COLO668 (cell line): Measurements from ENCODE around the gene CDK14.
"Not testable (repeated sequence)": the region's sequence is repeated elsewhere in the genome, so short reads cannot be mapped to it uniquely, and the experiment has no call there.

Experiments
- DNase-seq: peaks from one replicate; lab custom pipeline; 2025; ENCODE audit not compliant: unreplicated experiment; lab: John Stamatoyannopoulos, UW

The CDK14 gene

DNA sequence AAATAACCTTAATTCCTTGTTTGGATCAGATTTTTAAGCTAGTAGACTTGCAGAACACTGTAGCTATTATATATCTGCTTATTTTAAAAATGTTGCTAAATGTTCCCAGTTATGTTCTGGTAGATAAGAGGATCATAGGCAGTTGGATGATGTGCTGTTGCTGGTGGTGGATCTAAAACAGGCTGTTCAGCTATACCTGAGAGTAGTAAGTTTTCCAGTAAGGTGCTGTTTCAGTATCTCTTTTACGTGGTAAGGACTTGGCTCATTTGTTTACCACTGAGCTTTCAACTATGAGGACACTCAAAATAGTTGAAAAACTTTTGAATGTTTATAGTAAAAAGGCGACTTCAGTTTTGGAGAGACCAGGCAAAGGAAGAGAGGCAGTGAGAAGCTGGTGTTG is 180.9 kb downstream of the CDK14 start:
- DNase-seq: no peak

DNA sequence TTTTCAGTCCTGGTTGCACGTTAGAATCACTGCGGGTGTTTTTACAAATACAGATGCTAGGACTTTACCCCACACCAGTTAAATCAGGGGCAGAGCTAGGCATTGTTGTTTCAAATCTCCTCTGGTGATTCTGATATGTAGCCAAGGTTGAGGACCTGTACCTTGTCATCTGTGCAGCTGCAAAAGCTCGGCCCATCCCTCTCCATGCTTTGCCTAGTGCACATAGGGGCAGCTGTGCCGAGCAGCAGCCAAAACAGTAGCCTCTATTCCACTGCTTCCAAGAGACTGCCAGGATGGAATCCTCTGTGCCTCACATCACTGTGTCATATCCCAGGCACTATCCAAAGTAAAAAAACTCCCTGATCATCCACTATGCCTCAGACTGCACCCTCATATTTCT is 181.3 kb downstream of the CDK14 start:
- DNase-seq: no peak

DNA sequence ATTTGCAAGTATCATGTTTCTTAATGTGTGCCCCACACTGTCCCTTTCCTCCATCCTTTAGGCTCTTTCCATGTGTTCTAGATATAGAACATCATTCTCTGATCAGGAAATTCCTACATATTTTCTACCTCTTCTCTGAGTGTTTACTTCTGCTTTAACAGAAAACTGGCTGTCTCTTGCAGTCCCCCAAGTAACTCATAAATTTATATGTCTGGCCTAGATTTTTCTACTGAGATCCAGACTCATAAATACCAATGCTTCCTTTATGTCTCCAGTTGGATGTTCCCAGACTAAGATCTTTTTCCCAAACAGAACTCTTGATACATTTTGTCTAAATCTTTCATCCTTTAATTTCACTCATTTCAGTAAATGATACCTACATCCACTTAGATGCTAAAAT is 181.8 kb downstream of the CDK14 start:
- no peak for DNase-seq

DNA sequence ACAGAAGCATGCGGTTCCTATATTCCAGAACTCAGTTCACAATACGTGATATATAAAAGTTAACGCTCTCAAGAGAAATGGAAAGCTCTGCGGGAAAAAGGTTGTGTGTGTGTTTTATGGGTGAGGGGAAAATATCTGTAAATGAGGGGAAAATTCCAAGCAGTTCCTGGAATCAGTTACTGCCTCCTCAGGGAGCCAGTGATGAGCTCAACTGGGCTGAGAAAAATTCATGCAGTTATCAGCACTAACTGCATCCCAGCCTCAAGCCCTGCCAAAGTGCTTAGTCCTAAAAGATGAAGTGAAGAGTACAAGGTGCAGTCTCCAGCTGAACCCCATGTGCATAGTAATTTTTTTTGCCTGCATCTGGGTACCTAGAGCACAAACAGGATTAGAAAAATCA is 191.9 kb downstream of the CDK14 start:
- DNase-seq: no peak

DNA sequence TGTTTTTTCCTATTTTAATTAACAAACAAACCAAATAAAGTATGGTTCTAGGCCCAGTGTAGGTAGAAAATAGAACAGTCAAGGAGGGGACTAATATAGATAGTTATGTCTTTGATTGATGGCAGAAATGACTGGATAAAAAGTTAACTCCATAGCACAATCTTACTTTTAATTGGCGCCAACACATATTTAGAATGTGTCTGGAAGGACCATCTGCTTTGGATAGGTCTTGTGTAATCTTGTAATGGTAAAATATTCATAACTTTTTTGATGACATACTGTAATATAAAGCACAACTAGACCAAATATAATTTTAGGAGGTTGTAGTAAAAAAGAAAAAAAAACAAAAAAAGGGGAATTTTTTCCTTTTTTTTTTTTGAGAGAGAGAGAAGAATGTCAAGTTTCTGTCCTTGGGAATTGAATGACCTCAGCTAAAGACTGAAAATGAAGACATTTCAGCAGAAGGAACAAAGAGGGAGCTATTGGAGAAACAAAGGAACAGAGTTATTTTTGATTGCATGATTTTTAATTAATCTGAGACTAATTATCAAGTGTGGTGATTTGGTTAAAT is 193.7 kb downstream of the CDK14 start:
- DNase-seq: no peak

DNA sequence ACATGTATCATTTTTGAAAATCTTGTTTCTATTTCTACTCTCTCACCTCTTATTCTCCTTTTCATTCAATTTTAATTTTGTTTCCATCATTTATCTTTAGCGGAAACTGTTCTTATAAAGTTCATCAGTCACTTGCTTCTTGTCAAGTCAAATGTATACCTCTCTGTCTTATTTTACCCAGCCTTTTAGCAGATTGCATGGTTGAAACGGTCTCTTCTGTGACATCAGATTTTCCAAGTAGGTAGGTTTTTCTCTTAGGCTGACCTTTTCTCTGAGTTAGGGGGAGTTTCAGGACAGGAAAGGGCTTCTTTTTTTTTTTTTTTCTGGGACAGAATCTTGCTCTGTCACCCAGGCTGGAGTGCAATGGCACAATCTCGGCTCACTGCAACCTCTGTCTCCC is 195.5 kb downstream of the CDK14 start:
- DNase-seq: no peak

DNA sequence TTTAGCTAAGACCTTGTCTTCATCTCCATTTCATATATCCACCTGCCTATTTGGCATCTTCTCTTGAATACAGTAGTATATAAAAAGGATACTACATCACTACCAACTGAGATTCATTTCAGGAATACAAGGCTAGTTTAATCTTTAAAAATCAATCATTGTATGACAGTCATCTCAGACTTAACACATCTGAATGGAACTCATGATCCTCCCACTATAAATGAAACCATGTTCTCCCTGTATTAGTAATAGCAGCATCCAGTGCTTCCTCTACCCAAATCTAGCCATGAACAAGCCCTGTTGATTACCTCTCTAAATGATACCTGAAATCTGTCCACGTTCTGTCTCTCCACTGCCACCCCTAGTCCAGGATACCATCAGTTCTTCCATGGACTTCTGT is 196.2 kb downstream of the CDK14 start:
- no peak for DNase-seq

DNA sequence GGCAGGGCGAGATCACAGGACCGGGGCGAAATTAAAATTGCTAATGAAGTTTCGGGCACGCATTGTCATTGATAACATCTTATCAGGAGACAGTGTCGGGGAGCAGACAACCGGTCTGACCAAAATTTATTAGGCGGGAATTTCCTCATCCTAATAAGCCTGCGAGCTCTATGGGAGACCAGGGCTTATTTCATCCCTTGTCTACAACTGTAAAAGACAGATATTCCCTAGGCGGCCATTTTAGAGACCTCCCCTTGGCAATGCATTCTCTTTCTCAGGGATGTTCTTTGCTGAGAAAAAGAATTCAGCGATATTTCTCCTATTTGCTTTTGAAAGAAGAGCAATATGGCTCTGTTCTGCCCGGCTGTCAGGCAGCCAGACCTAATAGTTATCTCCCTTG is 198.1 kb downstream of the CDK14 start:
- not testable (repeated sequence) for DNase-seq

DNA sequence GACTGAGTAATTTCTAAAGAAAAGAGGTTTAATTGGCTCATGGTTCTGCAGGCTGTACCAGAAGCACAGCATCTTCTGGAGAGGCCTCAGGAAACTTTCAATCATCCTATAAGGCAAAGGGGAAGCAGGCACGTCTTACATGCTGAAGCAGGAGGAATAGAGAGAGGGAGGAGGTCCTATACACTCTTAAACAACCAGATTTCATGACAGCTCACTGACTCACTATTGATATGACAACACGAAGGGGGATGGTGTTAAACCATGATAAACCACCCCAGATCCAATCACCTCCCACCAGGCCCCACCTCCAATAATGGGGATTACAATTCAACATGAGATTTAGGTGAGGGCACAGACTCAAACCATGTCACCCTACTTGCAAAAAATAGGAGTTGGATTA is 201.5 kb downstream of the CDK14 start:
- no peak for DNase-seq

DNA sequence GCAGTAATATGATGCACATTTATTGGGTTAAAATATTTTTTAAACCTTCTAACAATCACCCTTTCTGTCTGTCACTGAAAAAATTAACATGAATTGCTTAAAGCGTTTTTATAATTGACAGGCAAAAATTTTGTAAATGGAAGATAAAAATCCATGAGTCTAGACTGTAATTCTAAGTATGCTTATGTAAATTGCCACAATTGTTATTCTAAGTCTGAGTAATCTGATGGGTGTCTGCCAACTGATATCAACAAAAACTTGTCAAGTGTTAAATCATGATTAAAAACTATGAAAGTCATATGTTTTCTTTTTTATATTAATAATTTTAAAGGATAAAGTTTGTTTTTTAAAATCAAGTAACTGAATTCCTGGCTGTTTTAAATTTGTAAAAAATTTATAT is 208.2 kb downstream of the CDK14 start:
- DNase-seq: no peak

DNA sequence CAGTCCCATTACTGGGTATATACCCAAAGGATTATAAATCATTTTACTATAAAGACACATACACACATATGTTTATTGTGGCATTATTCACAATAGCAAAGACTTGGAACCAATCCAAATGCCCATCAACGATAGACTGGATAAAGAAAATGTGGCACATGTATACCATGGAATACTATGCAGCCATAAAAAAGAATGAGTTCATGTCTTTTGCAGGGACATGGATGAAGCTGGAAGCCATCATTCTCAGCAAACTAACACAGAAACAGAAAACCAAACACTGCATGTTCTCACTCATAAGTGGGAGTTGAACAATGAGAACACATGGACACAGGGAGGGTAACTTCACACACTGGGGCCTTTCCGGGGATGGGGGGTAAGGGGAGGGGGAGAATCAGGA is 219.4 kb downstream of the CDK14 start:
- DNase-seq: not testable (repeated sequence)

DNA sequence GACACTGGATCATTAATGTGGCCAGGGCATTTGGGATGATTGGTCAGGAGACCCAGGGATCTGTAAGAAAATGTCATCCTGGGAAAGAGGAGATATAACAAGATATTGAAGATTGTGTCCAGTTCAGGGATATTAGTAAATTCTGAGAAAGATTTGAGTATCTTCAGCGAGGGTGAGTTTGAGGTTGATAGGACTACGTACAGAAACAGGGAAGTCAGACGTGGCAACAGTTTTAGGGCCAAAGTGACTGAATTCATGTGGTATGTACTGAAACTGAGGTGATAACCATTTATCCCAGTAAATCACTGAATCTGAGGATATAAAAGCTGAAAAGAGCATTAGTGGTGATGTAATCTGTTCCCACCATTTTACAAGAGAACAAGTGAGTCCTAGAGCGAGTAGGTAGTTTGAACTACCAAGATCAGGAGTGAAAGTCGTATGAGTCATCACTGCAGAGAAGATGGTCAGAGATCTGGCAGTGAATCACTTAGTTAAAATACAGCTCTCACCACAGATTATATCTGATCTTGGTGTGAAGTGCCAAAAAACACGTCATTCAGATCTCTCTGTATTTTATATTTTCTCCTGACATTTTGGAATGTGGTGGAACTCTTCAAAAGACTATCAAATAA is 220.5 kb downstream of the CDK14 start:
- no peak for DNase-seq

DNA sequence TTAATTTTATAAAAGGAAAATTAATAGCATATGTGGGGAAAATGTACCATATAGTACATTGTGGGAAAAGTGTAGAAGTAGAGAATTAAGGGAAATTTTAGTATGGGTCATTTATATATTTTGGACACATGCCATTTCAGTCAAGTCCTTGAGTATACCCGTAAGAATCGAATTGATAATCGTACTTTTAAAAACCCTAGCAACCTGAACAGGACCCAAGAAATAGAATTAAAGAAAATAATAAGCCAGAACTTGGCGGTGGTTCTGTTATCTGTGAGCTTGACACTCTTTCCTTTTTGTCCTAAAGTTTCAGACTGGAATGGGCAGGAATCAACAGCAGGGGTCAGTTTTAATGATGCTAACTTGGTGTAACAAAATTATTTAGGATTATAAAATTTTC is 221.0 kb downstream of the CDK14 start:
- no peak for DNase-seq

DNA sequence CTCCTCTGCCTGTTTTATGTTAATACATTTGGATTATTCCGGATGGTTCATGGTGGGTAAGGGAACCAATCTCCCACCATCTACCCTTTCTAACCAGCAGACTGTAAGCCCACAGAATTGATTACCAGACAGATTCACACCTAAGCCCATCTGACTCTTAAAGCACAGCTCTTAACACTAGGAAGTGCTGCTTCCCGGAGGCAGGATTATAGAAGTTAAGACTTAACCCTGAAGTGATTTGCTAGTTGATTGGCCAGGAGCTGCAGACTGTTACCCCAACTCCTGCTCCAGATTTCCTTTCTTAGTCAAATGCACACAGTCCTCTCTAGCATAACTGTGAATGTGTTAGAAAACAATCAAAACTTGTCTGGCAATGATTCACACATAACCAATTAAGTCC is 221.7 kb downstream of the CDK14 start:
- no peak for DNase-seq

DNA sequence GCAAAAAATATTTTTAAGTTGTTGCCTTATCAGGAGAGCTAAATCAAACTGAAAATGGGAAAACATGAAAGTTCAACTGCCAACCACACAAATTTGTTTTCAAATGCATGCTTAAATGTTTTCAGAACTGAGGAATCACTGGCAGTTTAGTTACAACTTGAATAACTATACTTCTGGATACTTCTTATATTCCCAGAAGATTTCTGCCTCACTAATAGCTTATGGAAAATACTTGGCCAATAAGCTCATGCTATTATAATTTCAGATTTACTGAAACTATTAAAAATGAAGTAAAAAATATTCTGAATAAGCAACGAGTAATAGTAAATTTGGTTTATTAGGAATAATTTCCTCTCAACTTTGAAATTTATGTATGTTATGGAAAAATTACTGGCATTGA is 222.2 kb downstream of the CDK14 start:
- no peak for DNase-seq

DNA sequence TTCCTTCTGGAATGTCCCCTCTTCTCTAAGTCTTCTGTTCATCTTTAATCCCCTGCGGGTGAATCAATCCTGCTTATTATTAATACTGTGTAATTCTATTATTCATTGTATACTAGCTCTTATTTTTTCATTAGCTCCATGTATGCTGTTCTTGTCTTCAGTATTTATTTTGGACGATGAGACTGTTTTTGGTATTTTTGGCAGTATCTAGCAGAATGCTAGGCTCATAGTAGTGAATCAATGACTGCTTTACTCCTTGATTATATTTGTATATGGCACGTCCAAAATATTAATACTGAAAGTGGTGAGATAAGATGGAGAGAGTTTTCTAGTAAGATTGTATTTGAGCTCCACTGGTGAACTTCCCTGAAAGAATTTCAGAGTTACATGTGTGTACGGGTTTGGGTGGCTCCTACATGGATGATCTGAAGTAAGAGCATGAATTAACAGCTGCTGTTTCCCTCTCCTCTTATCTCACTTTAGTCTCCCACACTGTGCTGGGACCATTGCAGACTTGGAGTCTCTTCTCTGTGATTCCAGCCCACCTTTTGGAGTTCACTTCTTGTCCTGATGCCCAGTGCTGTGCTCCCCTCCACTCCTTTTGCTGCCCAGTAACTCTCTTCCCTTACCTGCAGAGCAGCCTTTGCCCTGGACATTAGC is 226.0 kb downstream of the CDK14 start:
- DNase-seq: no peak

DNA sequence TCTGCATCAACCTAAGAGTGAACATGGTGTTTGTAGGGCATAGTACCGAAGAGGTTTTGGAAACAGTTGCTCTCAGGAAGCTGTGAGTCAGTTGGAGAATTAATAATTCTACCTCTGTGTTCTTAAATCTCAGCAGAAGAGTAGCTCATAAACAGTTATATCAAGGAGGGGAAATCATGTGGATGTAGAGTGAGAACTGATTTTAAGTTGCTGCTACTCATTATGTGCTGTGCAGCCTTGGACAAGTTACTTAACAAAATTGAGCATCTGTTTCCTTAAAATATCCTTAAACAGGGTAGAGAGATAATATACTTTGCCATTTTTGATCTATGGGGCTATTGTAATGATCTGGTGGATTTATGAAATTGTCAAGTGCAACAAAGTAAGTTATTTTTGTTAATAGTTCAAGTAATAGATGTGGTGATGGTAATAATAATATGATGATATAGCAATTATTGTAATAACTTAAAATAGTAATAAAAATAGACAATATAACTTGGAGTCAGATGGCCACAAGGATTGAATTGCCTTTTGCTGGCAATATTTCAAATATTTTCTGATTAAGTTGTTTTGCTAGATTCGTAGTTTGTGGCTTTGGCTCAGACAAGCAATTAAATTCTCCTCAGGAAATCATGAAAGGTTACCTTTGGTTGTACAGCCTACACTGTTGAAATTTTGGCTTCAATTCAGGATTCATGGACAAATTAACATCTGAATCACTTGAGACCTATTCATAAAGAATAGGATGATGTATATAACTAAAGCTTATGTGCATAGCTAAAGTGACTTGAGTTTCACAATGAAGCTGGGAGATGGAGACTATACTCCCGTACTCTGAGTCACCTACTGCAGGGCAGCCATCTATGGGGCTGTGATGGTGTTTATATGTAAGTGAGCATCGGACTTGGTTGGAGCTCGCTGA is 228.5 kb downstream of the CDK14 start:
- no peak for DNase-seq

DNA sequence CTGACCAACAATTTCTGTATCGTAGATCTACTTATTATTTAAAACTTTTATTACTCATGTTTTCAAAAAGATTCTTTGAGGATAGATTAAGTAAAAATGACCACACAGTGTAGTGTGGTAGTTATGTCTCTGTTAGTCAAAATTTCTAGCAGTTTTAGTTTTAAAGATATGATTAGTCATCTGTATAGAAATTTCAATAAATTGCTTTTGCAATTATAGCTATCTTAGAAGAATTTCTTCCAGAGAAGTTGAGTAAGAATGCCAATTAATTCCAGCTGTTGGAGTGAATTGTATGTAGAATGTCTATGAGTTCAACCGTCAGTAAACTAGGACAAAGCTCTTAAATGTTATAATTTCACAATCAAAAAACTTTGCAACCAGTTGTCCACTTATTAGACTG is 229.7 kb downstream of the CDK14 start:
- DNase-seq: no peak

DNA sequence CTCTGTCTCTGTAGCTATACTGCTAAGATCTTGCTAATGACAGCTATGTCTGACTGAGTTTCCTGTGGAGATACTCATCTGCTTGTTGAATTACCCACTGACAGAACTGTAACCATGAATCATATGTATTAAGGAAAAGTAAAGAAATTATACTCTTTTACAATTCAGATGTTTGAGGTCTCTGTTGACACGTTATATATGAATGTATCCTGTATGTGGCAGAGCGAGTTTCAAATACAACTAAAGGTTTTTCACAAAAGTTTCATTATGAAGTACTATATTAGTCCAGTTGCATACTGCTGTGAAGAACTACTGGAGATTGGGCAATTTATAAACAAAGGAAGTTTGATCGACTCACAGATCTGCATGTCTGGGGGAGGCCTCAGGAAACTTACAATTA is 232.5 kb downstream of the CDK14 start:
- DNase-seq: no peak

DNA sequence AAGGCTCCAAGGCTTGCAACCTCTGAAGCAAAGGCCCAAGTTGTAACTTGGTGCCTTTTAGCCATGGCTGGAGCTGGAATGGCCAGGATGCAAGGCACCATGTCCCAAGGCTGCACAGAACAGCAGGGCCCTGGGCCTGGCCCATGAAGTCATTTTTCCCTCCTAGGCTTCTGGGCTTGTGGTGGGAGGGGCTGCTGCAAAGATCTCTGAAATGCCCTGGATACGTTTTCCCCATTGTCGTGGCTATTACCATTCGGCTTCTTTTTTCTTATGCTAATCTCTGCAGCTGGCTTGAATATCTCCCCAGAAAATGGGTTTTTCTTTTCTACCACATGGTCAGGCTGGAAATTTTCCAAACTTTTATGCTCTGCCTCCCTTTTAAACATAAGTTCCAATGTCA is 234.2 kb downstream of the CDK14 start:
- DNase-seq: no peak

DNA sequence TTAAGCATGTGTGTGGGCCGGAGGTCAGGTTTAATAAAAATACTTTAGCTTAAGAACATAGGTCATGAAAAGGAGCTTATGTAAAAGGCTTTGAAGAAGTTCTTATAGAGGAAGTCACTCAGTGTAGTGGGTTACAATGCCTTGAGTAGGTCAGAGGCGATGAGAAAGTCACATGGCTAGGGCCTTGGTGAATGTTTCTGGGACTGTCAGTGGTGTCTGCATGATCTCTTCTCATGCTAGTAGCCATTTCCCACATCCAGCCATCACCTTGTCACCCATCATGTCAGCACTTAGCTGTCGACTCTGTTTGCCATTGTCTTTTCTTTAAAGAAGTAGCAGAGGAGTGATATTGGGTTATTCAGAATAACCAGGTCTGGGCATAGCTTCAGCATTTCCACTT is 236.6 kb downstream of the CDK14 start:
- DNase-seq: no peak

DNA sequence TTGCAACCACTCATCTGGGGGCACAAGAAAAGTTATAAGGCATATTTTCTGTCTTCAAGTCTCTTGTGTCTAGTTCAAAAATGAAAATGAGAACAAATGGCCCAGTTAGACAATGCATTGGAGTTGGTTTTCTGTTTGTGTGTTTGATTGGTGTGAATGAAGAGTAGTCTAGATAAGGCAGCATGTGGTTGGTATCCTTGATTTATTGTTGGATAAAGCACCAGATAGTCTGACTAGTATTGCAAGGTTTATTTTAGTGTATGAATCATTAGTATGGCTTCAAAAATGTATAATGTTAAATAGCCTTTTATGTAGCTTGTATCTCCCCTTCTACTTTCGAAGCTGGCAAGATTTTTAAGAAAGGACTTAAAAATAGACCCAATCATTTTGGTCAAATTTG is 237.3 kb downstream of the CDK14 start:
- DNase-seq: no peak
